H4 (cell line): Measurements from ENCODE around the gene DMWD. TPM values are rescaled to one million over a fixed set of nuclear protein-coding genes. Genes with fewer than 3 reads are reported as not detected.

Experiments used
- DNase-seq: peaks from one replicate; pipeline ENCODE4 v3.0.0-alpha.2; 2015; ENCODE audit warnings: low spot score
- total RNA-seq: library from RNA; depleted of rRNA; stranded (reverse); fragments of >200 nt; shearing (Covaris generic); gene quantifications from 2 replicates; pipeline ENCODE4 v1.2.3, GENCODE V29; 2014

The DMWD gene
- total RNA-seq, 1 experiment from 2014 or later, result 5.9 TPM

DNA sequence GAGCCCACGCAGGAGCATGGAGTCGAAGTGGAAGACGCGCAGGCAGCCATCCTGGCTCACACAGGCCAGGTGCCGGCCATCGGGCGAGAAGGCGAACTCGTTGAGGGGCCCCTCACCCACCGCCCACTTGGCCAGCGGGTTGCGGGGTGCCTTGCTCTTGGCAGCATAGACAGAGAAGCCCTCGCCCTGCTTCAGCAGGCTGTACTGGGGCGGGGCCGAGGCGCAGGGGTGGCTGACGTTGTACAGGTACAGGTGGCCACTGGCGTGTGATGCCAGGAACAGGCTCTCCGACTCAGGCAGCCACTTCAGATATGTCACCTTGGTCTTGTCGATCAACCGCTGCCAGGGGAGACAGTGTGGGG is 6.1 kb downstream of the DMWD start:
- no peak for DNase-seq

- no peak for DNase-seq
Observed at GRCh38 chr19:45785781-45786532, 6.7 kb downstream of the DMWD start.

- DNase-seq, result no peak
Observed at GRCh38 chr19:45785097-45785496, 7.5 kb downstream of the DMWD start.

- DNase-seq, result no peak
Observed at GRCh38 chr19:45784096-45784495, 8.5 kb downstream of the DMWD start.

DNA sequence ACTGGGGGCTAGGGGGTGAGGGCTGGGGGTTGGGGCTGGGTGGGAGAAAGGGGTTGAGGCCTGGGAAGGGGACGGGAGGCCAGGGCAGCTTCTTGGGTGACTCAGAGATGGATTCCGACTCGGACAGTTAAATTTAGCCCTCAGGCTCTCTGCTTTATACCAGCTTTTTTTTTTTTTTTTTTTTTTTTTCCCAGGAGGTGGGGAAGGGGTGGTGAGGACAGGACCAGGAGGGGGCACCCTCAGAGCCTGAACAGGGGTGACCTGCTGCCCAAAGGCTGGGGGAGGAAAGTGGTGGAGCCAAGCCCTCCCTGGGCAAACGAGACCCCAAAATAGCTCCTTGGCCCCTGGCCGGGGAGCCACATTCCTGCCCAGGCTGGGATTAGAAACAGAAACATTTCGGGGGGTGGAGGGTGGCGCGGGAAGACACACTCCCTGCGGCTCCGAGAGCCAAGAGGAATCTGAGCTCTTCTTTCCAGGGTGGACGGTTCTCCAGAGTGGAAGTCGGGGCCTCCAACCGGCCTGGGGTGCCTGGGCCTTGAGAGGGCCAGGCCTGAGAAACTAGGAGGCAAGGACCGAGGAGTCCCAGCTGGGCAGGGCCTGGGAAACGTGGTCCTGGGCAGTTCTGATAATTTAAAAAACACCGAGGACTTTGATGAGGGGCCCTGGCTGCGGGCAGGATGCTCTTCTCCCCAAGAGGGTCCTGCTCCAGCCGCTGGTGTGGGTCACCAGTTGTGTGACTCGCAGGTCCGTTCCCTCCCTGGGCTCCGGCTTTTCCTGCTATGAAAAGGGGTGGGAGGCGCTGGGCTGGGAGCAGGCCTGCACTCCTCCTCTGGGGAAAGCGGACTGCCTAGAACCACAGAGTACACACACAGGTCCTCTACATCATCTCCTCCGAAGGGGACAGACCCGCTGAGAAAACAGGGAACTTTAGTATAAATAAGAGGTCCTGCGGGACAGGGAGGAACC is 9.5 kb downstream of the DMWD start:
- no peak for DNase-seq

DNA sequence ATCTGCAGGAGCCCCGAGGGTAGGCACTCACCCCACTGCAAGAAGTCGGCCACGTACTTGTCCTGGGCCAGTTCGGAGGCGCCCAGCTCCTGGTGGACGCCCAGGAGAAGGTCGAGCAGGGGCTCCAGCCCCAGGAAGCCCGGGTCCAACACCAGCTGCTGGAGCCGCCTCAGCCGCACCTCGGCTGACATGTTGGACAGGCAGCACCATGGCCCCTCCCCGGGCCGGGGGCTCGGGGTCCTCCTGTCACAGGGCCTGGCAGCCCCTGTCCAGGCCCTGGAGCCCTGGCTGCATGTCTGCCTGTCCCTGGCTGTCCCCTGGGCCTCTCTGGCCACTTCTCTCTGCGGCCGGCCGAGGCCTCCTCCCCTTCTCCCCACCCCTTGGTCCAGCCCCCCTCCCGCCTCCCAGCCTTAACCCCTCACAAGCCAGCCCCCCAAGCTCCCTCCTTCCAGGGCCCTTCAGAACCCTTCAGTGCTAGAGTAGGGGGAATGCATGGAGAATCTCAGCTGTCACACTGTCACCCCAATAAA is 10.4 kb downstream of the DMWD start, which contains the start of gene DMPK:
Gene DMPK (minus strand): TSS at position 329 of the 530 bp plus-strand sequence. CDS start 138 bp downstream, at position 191.
- no peak for DNase-seq

GRCh38 chr19:45781214-45782161 is 11.2 kb downstream of the DMWD start:
- no peak for DNase-seq

DNA sequence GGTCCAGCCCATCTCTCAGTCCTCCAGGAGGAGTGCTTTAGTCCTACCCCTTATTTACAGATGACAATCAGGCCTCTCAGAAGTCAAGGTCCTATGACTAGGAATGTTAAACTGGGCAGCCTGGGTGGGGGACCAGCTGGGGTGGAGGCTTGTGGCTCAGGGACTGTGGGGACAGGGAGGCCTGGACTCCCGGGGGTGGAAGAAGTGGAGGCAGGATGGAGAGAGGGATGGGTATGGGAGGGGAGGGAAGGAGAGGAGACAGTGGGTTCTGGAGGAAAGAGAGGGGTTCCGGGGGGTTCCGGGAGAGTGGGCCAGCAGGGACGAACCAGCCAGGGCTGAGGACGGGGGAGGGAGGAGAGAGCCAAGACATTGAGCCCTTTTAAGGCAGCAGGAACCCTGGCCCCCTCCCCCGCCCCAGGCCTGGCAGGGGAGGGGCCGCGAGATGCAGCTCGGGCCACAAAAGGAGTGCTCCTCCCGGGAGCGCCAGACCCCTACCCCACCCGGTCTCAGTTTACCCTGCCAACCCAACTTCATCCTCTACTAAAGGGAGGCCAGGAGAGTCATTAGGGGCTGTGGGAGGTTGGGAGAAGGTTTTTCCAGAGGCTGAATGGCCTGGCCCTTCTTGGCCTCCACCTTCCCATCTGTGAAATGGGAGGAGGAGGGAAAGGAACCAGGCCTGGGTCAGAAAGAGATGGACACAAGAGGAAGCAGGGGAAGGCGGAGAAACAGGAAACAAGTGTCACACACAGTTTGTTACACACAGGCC is 12.0 kb downstream of the DMWD start:
- DNase-seq, result no peak

DNA sequence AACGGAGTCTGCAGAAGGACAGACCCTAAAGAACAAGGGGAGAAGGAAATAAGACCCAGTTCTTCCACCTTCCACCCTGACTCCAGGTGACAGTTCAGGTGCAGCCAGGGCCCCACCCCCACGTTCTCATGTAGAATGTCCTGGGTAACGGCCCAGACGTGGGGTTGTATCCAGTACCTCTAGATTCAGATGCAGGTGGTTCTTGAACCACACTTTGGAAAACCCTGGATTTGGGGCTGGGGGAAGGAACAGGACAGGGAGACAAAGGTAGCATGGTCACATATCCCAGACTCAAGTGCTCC is 12.5 kb downstream of the DMWD start:
- DNase-seq, result no peak

DNA sequence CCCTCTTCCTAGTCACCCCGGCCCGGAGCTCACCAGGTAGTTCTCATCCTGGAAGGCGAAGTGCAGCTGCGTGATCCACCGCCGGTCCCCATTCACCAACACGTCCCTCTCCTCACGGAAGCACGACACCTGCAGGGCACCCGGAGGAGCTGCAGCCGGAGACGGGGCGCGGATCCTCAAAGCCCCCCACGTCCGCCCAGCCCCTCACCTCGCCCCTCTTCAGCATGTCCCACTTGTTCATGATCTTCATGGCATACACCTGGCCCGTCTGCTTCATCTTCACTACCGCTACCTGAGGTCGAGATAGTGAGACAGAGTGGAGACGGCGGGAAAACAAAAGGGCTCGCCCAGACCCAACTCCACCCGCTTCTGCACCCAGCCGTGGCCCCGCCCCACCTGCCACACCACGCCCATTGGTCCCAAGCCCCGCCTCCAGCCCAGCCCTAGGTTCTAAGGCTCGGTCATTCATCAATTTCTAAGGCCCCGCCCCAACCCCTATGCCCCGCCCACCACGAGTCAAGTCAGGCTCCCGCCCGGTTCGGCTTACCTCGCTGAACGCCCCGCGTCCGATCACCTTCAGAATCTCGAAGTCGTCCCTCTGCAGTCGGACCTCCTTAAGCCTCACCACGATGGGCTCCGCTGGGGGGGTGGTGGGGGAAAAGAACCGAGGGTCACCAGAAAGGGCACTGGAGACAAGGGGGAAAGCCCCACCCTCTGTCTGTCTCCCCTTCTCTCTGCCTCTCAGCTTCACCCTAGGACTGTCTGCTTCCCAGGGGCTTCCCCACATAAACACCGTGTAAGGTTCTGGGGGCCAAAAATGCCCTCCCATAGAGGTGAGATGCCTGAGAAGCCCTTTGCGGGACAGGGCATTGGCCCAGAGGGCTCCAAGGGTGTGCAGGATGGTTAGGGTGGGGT is 13.2 kb downstream of the DMWD start:
- DNase-seq, result no peak

- no peak for DNase-seq
Observed at GRCh38 chr19:45778010-45778661, 14.5 kb downstream of the DMWD start.

DNA sequence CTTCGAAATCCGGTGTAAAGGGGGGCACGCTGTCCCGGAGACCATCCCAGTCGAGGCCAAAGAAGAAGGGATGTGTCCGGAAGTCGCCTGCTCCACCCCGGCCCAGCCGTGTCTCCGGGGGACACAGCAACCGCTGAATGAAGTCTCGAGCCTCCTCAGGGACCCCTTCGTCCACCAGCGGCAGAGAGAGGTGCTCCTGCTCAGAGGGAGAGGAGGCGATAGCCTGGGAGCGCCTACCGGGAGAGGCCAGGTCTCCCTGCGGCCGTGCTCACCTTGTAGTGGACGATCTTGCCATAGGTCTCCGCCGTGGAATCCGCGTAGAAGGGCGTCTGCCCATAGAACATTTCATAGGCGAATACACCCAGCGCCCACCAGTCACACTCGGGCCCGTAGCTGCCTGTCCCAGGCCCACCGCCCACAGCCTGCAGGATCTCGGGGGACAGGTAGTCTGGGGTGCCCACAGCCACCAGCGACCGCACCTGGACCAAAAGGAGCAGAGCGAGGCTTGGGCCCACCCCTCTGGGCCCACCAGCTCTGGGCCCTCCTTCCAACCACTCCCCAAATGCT is 15.2 kb downstream of the DMWD start:
- no peak for DNase-seq

- no peak for DNase-seq
Observed at GRCh38 chr19:45774765-45775164, 17.9 kb downstream of the DMWD start.

DNA sequence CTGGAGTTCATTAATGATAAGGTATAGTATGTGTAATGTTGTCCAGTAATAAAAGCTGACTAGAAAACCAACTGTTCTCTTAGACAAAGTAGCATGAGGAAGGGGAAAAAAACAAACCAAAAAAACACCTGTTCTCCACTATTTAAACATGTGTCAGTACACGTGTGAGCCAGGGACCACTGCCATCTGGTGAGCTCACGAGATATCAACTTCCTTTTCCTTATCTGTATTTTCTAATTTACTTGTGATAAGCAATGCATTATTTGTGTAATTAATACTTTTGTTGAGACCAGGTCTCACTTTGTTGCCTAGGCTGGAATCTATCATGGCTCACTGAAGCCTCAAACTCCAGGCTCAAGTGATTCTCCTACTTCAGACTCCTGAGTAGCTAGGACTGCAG is 19.3 kb downstream of the DMWD start:
- no peak for DNase-seq

DNA sequence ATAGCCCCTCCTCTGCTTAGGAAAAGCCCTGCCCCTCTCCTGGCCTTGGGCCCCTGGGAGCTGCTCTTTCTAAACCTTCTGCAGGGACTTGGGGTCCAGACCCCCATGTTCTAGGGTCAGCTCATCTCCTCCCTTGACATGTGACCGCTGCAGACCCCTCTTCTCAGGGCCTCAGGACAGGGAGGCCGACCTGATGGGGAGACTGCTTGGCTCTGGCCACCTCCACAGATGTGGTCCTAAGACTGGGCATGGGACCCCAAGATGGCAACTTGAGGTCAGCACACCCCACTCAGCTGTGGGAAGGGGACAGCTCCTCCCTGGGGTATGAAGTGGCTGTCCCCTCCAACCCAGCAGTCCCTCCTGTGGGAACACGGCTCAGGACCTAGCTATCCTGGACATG is 19.7 kb downstream of the DMWD start:
- DNase-seq, result no peak

GRCh38 chr19:45772130-45772840 is 20.4 kb downstream of the DMWD start:
- no peak for DNase-seq

DNA sequence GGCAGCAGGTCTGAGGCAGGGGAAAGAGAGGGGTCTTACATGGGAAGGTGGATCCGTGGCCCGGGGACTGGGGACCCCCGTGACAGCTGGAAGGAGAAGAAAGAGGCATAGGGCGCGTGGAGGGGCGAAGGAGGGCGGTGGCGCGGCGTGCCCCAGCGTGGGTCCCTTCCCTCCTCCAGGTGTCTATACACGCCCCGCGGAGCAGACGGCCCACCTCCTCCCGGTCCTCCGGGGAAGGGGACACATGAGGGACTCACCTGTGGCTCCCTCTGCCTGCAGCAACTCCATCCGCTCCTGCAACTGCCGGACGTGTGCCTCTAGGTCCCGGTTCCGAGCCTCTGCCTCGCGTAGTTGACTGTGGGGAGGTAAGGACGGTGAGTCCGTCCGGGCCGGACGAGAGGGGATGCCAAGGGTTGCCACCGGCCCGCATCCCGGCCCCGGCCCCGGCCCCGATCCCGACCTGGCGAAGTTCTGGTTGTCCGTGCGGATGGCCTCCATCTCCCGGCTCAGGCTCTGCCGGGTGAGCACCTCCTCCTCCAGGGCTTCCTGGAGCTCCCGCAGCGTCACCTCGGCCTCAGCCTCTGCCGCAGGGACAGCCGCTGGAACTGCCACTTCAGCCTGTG is 21.2 kb downstream of the DMWD start:
- no peak for DNase-seq
